Right forelimb (tissue), 1 donor: ENCODE results near the gene CEBPG.

Experiments
- DNase-seq: peaks from one replicate; pipeline ENCODE4 v3.0.0-alpha.2; 2018

Gene CEBPG

DNA sequence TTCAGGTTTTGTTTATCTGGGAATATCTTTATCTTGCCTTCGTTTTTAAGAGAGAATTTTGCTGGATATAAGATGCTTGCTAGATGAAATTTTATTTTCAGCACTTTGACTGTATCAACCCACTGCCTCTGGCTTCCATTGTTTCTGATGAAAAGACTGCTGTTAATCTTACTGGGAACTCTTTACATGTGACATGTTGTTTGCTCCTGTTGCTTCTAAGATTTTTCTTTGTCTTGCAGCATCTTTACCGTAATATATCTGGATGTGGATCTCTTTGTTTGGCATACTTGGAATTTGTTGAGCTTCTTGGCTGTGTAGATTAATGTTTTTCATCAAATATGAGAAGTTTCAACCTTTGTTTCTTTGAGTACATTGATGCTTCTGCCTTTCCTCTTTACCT lies 18.0 kb upstream of the CEBPG start:
- no peak for DNase-seq

DNA sequence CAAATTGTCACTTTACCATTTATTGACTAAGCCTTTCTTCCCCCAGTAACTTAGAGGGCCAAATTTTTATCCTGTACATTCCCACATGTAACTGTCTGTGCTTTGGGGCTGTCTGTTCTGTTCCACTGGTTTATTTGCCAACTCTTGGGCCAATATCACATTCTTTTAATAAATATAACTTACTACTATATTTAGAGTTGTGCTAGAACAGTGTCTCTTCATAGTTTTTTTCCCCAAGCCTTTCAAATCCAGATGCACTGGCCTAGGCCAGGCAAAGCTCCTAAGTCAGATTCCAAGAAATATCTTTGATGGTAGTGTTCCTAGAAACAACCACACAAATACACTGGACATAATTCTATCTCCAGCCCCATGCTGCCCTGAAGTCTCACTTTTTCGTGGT lies 16.0 kb upstream of the CEBPG start:
- no peak for DNase-seq

DNA sequence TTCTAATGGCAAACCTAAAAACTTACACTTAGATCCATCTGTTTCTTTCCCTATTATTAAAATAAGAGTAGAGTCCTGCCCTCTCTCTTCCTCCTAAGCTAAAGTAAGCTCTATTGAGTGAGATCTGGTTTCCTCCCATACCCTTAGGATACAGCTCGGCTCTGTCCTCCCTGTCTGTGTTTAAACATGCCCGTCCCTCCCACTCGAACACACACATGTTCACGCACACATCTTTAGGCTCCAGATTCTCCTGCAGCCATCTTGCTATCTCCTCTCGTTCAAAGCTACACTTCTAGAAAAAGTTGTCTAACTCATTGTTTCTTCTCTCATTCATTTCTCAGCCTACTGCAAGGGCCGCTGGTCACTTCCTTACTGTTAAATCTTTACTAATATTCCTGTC lies 15.1 kb upstream of the CEBPG start:
- no peak for DNase-seq

DNA sequence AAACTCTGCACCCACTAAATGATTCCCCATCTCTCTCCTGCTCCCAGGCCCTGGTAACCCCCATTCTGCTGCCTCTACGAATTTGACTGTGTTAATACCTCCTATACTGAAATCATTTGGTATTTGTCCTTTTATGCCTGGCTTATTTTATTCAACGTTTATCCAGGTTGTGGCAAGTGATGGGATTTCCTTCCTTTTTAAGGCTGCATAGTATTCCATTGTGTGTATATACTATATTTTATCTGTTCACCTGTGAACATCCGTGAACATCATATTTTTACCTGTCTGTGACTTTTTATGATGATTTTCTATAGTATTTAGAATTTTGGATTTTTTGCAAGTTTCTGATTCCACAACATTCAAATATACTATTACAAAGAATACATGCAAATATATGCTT lies 13.9 kb upstream of the CEBPG start:
- no peak for DNase-seq

DNA sequence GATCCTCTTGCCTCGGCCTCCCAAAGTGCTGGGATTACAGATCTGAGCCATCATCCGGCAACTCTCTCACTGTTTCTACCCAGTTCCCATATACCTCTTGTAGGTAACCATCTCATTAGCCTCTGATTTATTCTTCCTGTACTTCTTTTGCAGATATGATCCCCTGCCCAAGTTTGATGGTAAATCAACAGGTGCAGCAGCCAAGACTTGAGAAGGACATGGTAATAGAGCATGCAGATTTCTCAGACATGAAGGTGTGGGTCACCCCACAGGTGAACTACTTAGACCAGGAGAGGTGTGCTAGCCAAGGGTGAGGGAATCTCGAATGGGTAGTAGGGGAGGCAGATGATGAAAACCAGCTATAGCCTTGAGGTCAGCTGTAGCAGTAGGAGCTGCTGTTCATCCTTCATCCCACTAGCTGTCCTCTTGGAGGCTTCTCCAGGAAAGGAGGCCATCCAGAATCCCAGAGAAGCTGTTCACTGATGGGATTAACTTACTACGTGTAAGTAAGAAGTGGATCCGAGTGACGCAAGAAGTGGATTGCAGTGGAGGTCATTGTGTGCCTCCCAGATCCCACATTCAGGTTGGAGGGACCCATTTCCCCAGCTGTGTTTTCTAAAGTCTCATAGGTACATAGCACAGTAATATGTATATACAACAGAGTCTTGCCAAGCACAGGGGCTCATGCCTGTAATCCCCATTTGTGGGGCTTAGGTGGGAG lies 10.8 kb upstream of the CEBPG start:
- no peak for DNase-seq

DNA sequence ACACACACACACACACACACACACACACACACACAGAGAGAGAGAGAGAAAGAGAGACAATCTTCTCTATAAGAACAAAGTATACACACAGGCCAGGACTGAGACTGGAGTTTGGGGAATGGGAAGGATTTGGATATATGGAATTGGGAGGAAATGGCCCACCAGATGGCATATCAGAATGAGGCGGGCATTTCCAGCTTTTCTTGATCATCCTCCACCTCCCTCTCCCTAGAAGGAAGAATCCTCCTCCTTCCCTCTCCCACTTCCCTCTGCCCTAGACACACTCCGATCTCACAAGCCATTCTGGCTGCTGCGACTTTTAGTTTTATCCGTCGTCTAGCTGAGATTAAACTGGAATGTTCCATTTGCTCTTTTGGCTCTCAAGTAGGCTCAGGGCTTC lies 10.0 kb upstream of the CEBPG start:
- DNase-seq: no peak

DNA sequence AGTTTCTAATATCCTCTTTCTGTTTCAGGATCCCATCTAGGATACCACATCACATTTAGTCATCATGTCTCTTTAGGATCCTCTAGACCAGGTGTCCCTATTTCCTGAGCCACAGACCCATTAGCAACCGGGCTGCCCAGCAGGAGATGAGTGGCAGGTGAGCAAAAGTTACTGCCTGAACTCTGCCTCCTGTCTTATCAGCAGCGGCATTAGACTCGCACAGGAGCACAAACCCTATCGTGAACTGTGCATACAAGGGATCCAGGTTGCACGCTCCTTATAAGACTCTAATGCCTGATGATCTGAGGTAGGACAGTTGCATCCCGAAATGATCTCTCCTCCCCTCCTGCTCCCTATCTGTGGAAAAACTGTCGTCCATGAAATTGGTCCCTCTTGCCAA lies 7.8 kb upstream of the CEBPG start:
- no peak for DNase-seq

DNA sequence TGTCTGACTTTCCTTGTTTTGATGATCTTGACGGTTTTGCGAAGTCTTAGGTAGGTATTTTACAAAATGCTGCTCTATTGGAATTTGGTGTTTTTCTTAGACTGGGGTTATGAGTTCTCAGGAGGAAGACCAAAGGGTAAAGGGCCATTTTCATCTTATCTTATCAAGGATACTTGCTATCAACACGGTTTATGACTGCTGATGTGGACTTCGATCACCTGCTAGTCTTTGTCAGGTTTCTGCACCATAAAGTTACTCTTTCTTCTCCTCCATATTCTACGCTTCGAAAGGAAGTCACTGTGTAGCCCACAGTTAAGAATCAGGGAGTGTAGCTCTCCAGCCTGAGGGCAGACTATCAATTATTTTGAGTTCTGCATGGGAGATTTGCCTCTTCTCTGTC lies 7.4 kb upstream of the CEBPG start:
- DNase-seq: no peak

DNA sequence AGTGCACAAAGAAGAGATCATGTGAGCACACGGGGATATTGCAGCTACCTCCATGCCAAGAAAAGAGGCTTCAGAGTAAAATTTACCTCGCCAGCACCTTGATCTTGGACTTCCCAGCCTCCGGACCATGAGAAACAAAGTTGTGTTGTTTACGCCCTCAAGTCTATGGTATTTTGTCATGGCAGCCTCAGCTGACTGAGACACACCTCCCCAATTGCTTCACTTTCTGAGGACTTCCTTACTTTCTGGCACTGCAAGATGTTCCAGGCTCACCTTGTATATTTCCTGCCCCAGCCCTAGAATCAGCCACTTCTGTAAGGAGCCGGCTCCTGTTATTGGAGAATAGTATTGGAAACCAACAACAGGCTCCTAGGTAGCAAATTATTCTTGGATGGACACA lies 6.6 kb upstream of the CEBPG start:
- DNase-seq: no peak

DNA sequence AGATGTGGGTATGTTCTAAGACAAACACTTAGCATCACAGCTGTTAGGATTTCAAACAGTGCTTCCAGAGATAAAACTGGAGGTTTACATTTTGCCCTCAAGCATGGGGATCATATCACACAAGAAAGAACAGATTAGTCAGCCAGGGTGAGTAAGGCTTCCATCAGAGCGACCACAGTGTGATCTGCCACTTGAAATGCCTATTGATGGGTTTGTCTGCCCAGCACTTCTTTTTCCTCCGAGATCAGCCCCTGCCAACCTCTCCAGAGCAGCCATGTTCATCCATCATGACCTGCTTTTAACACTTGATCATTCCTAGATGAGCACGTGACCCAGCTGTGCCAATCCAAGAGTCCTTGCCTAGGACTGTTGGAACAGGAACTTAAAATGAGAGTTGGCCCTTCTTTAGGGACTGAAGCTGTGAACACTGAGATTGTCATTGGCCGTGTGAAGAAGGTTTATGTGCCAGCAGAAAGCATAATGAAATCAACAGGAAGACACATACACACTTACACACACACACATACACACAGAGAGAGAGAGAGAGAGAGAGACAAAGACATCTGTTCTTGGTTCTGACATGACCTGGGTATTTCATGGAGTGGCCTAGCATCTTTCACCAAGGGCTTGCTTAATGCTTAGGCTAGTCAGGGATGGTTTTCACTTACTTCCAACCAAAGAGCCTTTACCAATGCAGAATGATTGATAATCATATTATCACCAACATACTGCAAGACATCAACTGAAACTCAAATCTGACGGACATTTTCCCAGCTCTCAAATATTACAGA lies 5.2 kb upstream of the CEBPG start:
- no peak for DNase-seq

DNA sequence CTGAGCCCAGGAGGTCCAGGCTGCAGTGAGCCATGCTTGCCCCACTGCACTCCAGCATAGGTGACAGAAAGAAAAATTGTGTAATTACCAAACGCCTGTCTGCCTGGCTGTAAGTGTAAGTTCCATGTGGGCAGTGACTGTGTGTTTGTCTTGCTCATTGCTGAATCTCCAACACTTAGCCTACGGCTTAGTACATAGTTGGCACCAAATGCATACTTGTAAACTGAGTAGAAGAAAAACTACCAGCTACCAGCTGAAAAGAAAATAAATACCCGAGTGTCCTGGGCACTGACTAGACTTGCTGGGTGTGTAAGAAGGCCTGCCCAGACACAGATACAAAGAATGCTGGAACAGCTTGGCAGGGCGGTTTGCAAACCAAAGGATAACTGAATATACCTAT lies 2.7 kb upstream of the CEBPG start:
- DNase-seq: no peak

DNA sequence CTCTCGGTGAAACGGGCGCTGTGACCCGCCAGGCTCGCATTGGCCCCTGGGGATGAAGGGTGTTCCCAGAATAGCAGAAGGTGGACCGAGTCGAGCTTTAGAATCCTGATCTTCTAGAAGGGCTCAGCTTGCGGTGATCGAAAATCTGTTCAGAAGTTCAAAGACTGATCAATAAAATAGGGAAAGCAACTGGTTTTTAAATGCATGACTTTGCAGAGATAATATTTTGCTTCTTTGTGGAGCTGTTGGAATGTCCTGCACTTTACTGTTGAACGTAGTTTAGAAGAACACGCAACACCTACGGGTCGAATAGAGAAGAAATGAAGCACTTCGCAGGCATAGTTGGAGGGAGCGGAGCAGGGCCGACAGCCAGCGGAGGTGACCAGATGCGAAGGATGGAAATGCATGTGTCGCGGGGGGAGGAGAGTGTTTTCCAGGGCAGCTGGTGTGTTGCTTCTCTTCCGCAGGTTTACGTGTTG lies 766 bp downstream of the CEBPG start:
- peak; percentile 56 for DNase-seq

DNA sequence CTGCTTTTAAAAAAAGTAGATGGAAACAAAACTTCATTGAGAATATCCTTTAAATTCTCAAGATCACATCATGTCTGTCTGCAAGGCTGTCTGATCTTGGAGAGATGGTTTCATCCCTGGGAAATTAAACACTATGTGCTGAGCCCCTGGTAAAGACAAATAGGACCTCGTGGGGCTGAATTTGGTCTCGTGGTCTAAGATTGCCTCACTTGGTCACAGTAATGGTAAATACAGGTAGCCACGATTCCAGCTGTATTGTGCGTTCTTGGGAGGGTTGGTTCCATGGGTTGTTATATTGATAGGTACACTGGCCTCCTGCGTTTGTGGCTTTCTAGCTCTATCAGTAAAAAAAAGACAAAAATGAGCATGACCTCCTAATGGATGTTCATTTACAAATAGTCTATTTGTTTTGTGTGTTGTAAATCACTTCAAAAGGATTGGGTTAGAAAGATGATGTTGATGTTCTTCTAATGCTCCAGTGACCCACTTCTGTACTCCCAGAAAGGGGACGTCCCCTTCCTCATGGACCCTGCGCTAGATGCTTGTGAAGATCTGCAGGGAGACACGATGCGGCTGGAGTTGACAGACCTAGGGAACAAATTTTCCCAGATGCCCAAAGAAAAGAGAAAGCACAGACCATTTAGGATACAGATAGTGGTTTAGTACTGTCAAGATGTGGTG lies 1.8 kb downstream of the CEBPG start:
- no peak for DNase-seq

DNA sequence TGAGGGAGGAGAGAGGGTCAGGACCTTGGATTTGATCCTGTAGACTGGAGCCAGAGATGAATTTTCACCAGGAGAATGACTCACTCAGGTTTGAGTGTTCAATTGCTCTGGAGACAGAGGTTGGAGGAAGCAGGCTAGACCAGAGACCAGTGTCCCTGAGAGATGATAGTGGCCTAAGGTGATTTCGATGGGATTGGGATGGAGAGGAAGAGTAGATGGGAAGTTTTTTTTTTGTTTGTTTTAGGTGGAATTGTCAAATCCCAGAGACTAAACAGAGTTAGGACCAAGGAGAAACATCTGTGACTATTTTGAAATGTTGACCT lies 2.3 kb downstream of the CEBPG start:
- no peak for DNase-seq

DNA sequence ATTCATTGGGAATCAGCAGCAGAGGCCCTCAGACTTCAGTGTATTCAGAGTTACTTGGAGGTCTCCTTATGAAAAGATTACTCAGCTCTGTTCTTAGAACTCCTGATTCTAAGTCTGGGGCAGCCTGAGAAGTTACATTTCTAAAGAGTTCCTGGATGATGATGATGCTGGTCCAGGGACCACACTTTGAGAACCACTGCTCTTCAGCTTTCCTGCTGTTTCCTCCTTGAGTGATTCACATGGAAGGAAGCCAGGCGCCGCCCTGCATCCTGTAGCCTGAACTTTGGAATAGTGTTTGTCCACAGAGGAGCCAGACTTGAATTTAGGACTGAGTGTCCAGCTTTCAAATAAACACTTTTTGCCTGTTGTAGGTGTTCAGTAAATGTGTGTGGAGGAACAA lies 2.9 kb downstream of the CEBPG start:
- DNase-seq: no peak

DNA sequence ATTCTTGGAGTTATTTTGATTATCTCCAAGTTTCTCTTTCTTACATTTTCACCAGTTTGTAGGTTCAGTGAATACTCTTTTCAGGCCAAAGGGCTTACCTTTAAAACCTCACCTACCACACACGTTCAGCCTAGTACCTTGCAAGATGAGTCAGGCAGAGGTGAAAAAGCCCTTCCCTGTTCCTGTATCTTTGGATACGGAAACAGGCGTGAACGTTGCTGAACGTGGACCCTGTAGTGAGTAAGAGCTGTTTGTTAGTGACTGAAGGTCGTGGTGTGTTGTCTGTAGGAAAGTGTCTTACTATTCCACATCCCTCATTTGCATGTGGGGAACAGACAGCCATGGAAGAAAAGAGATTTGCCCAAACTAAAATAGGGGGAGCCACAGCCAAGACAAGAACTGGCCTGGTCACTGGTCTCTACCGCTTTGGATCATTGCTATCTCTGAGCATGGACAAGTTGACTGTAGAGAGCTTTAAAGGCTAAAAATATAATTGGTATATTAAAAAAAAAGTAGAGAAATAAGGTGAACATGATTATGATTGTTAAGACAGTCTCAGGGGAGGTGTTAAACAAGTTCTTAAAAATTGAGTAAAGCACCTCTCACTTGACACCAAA lies 3.5 kb downstream of the CEBPG start:
- no peak for DNase-seq

DNA sequence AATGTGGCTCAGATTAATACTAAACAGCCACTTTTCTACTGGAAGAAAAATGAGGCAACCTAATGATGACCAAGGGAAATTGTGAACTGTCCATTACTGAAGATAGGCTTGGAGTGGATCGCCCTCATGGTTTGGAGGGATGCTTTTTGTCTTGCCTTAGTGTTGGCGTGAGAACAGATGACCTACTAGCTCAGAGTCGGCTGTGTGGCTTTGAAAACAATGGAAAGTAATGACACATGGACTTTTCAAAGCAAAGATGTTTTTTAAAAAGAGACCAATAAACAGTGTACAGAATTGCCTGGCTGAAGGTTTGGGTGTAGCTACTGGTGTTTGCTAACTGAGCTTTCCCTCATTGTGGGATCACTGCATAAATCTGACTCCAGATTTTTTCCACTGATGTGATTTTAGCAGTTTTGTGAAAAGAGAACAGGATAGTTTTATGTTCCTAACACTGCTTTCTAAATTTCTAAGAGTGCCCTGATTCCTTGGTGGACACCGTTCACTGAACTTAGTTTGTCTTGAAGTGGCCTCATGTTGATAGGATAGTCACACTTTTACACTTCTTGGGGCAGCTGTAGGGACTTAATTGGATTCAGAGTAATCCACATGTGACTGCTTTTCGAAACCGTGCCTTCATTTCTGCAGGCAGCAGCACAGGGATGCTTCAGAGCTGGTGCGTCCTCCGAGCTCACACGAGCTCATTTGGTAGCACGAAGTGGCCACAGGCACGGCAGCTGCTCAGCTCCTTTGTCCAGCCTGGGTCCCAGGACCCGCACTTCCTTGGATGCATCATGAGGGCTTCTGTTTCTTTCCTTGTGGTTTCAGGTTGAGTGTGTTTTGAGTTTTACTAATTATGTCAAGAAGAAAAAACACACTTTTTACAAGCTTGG lies 4.3 kb downstream of the CEBPG start:
- DNase-seq: no peak

DNA sequence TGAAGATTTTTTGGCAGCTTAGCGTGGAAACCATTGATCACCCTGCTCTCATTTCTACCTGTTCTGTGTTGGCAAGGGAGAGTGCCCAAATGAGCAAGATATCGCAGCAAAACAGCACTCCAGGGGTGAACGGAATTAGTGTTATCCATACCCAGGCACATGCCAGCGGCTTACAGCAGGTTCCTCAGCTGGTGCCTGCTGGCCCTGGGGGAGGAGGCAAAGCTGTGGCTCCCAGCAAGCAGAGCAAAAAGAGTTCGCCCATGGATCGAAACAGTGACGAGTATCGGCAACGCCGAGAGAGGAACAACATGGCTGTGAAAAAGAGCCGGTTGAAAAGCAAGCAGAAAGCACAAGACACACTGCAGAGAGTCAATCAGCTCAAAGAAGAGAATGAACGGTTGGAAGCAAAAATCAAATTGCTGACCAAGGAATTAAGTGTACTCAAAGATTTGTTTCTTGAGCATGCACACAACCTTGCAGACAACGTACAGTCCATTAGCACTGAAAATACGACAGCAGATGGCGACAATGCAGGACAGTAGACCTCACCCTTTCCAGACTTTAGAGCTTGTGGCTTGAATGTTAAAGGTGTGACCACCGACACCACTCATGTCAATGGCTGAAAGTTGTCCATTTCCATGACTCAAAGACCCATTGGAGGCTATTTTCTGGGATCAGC lies 5.8 kb downstream of the CEBPG start:
- DNase-seq: no peak

DNA sequence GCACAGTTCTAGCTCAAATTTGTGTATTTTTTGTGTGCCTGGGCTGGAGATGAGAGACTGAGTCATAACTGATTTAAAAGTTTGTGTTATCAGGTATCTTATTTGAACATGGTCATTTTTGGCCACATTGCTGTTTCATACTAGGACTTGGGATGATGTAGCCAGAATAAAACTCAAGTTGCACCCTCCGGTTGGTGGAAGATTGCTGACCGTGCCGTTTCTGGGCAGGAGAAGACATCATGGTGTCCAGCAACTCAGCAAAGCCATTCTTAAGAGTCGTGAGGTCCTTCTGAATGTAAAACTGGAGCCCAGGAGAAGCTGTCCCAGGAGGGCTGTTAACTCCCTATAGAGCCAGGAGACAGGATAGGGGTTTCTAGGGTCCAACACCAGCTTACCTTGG lies 7.6 kb downstream of the CEBPG start:
- DNase-seq: no peak

DNA sequence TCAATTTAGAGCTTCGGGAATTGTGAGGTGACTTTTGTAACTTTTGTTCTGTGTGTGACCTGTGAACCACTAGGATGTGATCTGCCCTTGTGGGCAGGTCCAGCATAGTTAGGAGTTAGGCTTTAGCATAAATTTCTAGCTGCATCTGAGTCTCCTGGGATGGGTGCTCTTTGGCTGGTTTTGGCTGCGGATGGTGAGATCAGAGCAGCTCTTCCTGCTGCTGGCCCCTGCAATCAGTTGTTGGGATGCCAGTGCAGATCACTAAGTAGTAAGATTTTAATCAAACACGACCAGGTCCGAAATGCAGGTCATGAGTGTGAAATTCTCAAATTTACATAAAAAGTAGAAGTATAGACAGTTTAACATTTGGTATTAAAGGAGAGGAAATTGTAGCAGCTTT lies 8.5 kb downstream of the CEBPG start:
- no peak for DNase-seq

DNA sequence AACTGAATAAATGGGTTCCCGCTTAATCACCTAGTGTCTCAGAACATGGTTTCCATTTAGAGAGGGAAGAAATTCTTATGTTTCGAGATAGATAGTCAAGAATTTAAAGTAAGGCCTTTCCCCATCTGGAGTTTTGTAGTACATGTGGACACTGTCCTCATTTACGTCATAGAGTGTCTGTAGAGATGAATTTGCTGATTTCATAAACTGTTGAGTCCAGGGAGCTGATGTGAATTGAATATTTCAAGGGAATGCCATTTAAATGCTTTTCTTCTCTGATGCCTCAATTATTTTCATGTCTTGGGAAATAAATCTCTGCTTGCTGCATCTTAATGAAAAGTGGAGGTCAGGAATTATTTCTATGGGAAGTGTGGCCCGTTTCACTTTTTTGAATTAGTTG lies 9.5 kb downstream of the CEBPG start:
- no peak for DNase-seq

DNA sequence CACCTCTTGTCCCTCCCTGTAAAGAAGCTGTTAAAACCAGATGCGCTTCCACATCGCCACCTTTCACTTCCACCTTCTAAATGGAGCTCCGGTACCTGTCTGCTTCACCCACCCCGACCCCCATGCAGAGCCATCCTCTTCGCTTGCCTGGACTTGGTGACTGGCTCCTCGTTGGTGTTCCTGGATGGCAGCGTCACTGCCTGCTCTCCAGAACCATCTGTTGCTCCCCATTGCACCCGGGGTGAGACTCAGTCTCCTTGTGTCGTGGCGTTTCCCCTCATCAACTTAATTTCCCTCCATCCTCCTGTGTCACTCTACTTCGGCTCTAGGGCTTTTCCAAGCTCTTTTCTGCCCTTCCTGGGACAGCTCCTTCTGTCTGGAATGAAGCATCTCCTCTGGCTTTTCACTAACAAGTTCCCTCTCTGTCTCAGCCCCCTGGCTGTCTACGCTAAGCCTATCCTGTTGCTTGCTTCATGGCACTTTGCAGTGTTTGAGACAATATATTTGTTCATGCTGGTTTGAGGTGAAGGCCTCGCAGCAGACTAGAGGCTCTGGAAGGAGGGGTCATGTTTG lies 10.3 kb downstream of the CEBPG start:
- no peak for DNase-seq
